Activated CD4-positive, alpha-beta T cell treated with anti-CD3 and anti-CD28 coated beads, Interleukin-2, amount 50 U/mL, for 48 hours (primary cell): ENCODE data around the gene CNTN4.

Experiments
- DNase-seq, 2 experiments: peaks; one replicate each; pipeline ENCODE4 v3.0.0-alpha.2; 2020

The CNTN4 gene

DNA sequence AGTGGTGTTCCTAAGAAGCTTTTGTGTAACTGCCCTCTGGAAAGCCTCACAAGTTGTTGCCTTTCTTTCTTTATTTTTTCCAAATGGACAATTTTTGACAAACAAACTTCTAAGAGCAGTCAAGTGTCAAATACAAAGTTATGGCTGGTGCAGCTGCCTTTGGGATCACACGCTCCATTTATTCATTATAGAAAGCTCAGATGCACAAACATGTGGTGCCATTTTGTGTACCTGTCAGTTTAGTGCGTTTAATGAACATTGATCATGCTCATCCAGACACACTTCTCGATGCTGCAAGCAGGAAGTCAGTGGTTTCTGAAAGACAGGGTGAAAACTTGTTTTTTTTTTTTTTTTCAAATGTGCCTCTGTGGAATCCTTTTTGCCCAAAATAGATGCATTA, 324.5 kb downstream of the CNTN4 start:
- no peak for DNase-seq

- DNase-seq = no peak
Measured at GRCh38 chr3:2441558-2441957, 342.9 kb downstream of the CNTN4 start.

DNA sequence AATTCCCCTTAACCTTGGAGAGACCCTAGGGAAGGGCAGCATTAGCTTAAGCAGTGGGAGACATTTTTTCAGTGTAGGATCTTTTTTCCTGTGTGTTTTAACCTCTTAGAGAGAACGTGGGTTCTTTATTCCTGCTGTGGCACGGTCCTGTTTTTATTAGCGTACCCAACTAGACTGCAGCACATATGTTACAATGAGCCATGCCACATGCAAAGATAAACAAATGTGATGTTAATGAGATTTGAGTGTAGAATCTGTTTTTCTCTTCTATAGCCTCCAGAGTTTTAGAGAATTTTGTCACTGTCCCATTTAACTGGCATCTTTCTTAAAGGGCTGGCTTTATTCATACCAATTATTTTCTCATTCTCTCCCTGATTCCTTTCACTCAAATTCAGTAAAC, 347.5 kb downstream of the CNTN4 start:
- DNase-seq = no peak

DNA sequence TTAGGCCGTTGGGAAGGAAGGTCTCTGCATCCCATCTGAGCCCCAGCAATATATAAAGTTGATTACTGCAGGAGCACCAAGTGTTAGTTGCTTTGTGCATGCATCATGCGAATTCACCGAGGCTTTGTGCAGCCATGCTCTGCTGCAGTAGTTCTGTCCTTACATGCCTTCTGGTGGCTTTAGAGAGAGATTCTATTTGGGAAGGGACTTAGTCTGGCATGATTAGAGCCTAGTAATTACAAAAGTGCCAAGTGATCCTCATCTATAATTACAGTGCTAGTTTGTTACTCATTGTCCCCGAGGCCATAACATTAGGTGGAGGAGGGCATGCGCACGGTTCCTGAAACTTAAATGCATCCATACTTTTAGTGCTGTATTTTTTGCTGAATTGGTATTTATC, 353.6 kb downstream of the CNTN4 start:
- DNase-seq = no peak

- DNase-seq = no peak
Measured at GRCh38 chr3:2454865-2455264, 356.2 kb downstream of the CNTN4 start.

DNA sequence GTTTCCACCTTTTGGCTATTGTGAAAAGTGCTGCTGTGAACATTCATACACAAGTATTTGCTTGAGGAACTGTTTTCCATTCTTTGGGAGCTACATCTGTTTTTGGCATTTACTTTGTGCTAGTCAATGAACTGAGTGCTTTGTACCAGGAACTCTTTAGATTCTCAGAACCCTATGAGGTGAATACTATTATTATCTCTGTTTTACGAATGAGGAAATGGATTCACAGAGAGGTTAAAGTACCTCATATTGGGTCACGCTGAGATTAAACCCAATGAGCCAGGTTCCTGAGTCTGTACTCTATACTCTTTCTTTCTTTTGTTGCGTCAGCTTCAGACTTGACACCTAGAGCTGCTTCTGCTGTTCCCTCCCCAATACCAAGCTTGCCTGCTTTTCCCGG, 358.1 kb downstream of the CNTN4 start:
- DNase-seq = no peak

DNA sequence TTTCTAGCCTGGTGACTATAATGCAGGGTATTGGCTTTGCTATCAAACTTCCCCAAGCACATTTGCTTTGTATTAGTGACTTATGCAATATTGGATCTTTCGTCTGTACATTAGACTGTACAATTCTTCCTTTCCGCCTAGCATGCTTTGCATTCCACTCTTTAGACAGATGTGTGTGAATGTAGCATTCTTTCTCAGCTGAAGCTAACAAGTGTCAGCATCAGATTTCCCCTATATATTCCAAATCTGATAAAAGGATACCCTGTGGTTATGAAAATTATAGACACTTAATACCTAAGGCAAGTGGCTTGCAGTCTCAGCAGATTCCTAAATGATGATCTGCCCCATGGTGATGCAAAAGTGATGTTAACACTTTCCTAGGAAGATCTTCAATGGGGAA, 360.1 kb downstream of the CNTN4 start:
- no peak for DNase-seq

- DNase-seq = no peak
Measured at GRCh38 chr3:2465842-2466241, 367.2 kb downstream of the CNTN4 start.

DNA sequence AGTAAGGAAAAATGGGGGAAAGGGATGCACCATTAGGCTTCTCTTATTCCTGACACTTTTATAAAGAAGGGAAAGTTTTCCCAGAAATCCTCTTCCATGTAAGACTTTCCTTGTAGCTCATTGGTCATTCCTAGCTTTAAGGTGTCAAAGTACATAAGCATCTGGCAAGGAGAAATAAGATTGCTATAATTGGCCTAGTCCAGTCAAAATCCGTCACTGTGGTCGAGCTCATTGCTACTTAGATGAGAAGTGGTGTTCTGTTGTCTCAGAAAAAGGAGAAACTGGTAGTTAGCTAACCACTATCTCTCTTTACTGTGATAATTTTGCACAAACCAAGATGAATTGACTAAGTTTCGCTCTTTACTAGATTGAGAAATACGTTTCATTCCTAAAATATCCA, 370.1 kb downstream of the CNTN4 start:
- no peak for DNase-seq

DNA sequence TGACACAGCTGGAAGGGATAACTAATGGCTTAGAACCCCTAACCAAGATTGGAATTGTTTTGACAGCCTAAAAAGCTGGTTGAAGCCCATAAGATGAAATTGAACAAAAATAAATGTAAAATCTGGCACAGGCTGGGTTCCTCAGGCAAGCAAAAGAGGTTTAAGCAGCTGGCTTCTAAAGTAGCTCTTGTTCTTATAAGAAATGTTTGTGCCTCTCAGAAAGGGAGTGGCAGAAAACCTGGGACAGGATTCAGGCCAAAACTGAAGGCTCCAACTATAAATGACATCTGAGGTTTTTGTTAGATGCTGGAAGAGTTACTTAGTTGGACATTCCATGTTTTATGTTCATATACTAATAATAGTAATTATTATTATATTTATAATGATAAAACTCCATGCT, 378.3 kb downstream of the CNTN4 start:
- DNase-seq = no peak

DNA sequence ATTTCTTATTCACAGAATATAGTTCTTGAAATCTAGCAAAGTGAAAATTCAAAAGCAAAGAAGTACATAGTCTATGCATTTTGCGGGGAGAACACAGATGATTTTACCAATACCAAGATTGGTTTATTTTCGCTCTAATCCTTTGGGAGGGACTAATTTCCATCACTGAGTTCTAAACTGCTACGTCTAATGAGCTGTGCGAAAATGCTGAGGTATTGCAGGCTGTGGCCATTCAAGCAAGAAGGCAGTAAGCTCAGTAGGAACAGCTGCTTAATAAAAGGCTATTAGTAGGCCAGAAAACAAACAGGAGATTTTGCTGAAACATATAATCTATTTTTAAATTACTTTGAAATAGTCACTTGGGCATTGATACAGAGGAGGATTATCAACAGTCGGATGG, 379.0 kb downstream of the CNTN4 start:
- no peak for DNase-seq

- no peak for DNase-seq
Measured at GRCh38 chr3:2484162-2485026, 385.7 kb downstream of the CNTN4 start.

- DNase-seq = no peak
Measured at GRCh38 chr3:2485027-2485375, 386.3 kb downstream of the CNTN4 start.

GRCh38 chr3:2495746-2496145, 397.1 kb downstream of the CNTN4 start:
- DNase-seq = no peak

- DNase-seq = no peak
Measured at GRCh38 chr3:2504912-2505311, 406.2 kb downstream of the CNTN4 start.

DNA sequence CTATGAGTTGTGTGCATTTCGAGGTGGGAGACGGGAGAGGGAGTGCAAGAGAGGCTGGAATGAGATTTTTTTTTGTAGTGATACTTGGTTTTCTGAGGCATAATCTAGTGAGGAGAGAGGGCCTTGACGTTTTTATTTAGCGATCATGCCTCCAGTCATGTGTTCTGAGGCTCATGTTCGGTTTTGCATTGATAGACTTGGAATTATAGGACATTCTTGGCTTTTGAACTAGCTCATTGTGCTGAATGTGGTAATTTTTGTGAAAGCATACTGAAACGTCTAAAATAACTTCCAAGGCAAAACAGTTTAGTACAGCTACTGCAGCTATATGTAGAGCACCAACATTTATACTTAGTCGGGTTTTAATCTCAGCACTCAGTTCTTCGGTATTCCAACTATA, 408.1 kb downstream of the CNTN4 start:
- DNase-seq = no peak

DNA sequence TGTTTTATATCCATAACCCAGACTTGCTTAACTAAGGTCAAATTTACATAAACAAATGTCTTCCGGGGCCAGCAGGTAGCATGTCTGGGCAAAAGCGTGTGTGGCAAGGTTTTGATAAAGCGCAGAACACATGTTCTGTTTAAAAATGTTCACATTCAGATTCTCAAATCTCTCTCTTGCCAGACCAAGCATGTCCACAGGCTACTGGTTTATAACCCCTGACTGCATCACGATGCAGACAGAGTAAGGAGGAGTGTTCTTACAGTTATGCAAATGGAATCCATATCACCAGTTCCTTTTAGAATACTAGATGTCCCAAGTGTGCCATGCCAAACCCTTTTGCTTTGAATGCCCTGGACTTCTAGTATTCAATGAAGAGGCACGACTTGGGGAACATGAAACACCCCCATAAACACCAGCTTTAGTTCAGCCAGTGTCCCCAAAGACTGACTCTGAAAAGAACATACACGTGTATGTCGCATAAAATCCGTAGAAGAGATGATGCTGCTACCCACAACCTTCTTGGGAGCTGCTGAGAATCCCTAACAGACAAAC, 412.0 kb downstream of the CNTN4 start:
- no peak for DNase-seq

DNA sequence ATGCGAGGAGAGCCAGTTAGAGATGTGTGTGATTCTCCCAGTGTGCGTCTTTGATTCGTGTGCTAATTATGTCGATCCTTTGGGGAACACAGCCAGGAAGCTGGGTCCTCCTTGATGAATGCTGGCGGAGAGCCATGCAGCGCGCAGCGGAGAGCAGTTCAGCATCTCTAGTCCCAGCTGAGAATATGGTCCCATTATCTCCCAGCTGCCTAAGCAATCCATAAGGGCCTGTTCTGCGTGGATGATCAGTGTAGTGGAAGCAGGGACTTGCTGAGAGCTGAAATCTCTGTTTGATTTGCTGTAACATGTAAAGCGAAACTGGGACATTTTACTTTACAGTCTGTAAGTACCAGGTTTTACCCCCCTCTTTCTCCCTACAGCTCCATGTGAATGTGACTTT, 412.7 kb downstream of the CNTN4 start:
- DNase-seq = no peak

GRCh38 chr3:2512881-2513280, 414.2 kb downstream of the CNTN4 start:
- no peak for DNase-seq

- DNase-seq = no peak
Measured at GRCh38 chr3:2513986-2514385, 415.3 kb downstream of the CNTN4 start.

DNA sequence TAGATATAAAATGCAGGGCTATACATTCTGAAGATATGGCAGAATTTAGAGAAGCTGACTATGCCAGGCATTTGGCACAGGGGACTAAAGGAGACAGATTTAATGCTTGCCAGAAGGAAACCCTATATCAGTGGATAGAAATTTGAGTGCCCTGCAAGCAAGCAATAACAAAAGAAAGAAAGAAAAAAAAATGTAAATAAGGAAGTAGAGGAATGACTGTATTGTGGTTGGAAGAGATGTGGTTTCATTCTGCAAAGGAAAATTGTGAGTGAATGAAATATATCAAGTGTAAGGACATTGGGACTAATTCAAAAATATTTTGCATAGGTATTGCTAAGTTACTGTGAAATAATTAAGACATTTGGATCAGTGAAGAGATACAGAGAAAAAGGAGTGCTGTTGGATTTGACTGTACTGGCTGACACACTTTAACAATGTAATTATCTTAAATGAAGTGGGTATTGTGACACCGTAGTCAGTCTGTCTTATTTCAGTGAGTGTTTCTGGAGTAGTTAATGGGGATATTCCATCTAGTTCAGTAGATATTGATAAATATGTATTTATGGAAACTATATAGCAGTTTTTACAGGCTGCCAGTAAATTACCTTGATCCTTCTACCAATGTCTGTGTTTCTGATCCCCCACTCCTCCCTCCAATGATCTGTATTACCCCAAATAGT, 418.2 kb downstream of the CNTN4 start:
- no peak for DNase-seq

GRCh38 chr3:2517500-2518172, 419.0 kb downstream of the CNTN4 start:
- no peak for DNase-seq

DNA sequence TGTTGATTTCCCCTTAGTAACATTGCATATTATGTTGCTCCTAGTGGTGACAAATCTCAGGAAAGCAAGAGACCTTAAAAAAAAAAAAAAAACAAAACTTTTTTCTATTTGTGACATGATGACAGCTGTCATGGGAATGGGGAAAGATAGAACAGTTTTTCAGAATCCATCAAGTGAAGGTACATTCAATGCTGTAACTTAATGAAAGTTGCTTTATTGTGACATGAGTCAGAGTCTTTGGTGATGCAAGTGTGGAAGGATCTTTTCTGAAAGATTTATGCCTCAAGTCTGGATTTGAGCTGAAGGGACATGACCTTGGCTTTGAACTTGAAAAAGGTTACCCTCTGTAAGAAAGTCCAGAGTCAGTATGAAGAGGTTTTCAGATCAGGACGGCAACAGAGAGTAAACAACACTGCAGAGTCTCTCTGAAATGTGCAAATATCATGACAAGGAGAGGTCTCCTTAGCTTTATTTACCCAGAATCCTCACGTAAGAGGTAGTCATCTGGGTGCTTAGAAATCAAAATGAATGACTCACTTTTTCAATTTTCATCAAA, 424.7 kb downstream of the CNTN4 start:
- no peak for DNase-seq

GRCh38 chr3:2525968-2526367, 427.3 kb downstream of the CNTN4 start:
- no peak for DNase-seq
